ENCODE data around the gene FBRSL1.
"Not testable (repeated sequence)": the region's sequence is repeated elsewhere in the genome, so short reads cannot be mapped to it uniquely, and the experiment has no call there.

Gene FBRSL1

GRCh38 chr12:132471858-132472255 lies 18.1 kb upstream of the FBRSL1 start:
- H3K4me3 ChIP-seq (ENCODE audit: control insufficient read depth, low read depth, low read length): no peak overlapping the region
- TF ChIP-seq, protein P1, sequence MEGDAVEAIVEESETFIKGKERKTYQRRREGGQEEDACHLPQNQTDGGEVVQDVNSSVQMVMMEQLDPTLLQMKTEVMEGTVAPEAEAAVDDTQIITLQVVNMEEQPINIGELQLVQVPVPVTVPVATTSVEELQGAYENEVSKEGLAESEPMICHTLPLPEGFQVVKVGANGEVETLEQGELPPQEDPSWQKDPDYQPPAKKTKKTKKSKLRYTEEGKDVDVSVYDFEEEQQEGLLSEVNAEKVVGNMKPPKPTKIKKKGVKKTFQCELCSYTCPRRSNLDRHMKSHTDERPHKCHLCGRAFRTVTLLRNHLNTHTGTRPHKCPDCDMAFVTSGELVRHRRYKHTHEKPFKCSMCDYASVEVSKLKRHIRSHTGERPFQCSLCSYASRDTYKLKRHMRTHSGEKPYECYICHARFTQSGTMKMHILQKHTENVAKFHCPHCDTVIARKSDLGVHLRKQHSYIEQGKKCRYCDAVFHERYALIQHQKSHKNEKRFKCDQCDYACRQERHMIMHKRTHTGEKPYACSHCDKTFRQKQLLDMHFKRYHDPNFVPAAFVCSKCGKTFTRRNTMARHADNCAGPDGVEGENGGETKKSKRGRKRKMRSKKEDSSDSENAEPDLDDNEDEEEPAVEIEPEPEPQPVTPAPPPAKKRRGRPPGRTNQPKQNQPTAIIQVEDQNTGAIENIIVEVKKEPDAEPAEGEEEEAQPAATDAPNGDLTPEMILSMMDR (IDR thresholded peaks at IDR 0.05; ENCODE audit: control insufficient read depth, insufficient read depth, low read depth, low read length, missing control alignments): no peak
- no peak for DNase-seq (ENCODE audit: low read depth)

GRCh38 chr12:132472386-132472785 lies 17.6 kb upstream of the FBRSL1 start:
- TF ChIP-seq, protein P1 (IDR thresholded peaks at IDR 0.05; ENCODE audit: control insufficient read depth, insufficient read depth, low read depth, low read length, missing control alignments): no peak
- no peak for DNase-seq (ENCODE audit: low read depth)
- H3K4me3 ChIP-seq (ENCODE audit: control insufficient read depth, low read depth, low read length): no peak overlapping the region

GRCh38 chr12:132474237-132474741 lies 15.7 kb upstream of the FBRSL1 start:
- H3K4me3 ChIP-seq (ENCODE audit: control insufficient read depth, low read depth, low read length): no peak overlapping the region
- TF ChIP-seq, protein P1 (IDR thresholded peaks at IDR 0.05; ENCODE audit: control insufficient read depth, insufficient read depth, low read depth, low read length, missing control alignments): no peak
- no peak for DNase-seq (ENCODE audit: low read depth)

GRCh38 chr12:132474799-132475303 lies 15.1 kb upstream of the FBRSL1 start:
- H3K4me3 ChIP-seq (ENCODE audit: control insufficient read depth, low read depth, low read length); DNase-seq (ENCODE audit: low read depth): not testable (repeated sequence)

GRCh38 chr12:132475304-132476037 lies 14.5 kb upstream of the FBRSL1 start:
- no peak for DNase-seq (ENCODE audit: low read depth)
- H3K4me3 ChIP-seq (ENCODE audit: control insufficient read depth, low read depth, low read length): no peak overlapping the region
- TF ChIP-seq, protein P1 (IDR thresholded peaks at IDR 0.05; ENCODE audit: control insufficient read depth, insufficient read depth, low read depth, low read length, missing control alignments): no peak

GRCh38 chr12:132476038-132476414 lies 13.9 kb upstream of the FBRSL1 start:
- DNase-seq (ENCODE audit: low read depth): no peak
- H3K4me3 ChIP-seq (ENCODE audit: control insufficient read depth, low read depth, low read length): no peak overlapping the region
- TF ChIP-seq, protein P1 (IDR thresholded peaks at IDR 0.05; ENCODE audit: control insufficient read depth, insufficient read depth, low read depth, low read length, missing control alignments): no peak

DNA sequence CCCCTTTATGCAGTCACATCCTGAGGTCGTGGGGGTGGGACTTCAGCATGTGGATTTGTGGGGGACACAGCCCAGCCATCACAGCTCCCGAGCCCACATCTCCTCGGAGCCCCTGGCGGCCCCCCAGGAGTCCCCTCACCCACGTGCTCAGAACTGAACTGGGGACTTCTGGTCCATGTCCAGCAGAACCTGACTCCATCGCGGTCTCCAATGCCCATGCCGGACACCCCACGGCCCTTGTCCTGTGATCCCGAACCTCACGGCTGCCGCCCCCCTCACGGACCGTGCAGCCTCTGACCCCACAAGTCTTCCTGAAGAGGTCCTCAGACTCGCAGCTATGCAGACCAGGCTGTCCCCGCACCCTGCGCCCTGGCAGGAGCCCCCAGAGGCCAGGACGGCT lies 13.5 kb upstream of the FBRSL1 start:
- no peak overlapping the region for H3K4me3 ChIP-seq (ENCODE audit: control insufficient read depth, low read depth, low read length)
- TF ChIP-seq, protein P1 (IDR thresholded peaks at IDR 0.05; ENCODE audit: control insufficient read depth, insufficient read depth, low read depth, low read length, missing control alignments): no peak
- no peak for DNase-seq (ENCODE audit: low read depth)
